GM21447 (cell line): ENCODE results near the gene TMEM97.

Source experiments
- ATAC-seq: cut with Tn5 transposase; IDR thresholded peaks from one replicate; pipeline ENCODE4 v1.9.1; 2021; ENCODE audit not compliant: unreplicated experiment

The TMEM97 gene

DNA sequence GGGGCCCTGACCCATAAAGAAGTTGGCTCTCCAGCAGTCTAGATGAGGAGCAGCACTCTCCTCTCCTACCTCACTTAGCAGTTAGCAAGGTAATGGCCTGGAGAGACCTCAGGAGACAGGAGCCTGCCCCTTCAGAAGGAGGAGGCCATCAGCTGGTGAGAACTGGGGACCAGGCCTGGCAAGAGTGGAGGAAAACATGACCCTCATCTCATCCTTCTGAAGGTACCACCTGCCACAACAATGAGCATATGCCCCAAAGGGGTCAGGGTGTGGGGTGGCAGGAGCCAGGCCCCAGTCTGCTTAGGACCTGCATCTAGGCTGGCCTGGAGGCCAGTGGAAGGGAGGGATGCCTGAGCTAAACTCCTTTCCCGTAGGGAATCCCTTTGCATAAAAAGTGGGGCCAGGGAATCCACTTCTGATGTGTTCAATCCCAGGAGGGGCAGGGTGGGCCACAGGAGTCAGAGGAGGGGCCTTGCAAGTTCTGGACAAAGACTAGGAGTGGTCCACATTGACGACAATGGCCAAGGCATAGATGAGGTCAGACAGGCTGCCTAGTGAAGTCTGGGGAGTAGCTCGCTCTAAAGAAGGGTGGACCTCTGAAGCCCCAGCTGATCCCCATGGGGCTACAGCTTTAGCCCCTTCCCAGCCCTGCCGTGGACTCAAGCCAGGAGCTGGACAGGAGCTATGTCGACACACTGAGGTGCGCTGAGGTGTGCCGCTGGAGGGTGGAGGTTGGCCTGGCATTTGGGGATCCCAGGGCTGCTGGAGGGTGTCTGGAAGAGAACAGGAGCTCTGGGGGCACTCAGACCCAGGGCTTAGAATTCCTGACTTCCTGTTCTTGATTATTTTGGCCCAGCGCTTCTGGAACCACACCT lies 45.0 kb downstream of the TMEM97 start:
- no peak for ATAC-seq

- ATAC-seq, result no peak
These were observed 45.8 kb downstream of the TMEM97 start, which contains the start of gene SEBOX for GRCh38 chr17:28364665-28365363. Gene SEBOX, minus strand, starts transcription at chr17:28365199. Its CDS starts 48 bp downstream, at chr17:28365151.

- no peak for ATAC-seq
These were observed 46.5 kb downstream of the TMEM97 start for GRCh38 chr17:28365487-28365886.

DNA sequence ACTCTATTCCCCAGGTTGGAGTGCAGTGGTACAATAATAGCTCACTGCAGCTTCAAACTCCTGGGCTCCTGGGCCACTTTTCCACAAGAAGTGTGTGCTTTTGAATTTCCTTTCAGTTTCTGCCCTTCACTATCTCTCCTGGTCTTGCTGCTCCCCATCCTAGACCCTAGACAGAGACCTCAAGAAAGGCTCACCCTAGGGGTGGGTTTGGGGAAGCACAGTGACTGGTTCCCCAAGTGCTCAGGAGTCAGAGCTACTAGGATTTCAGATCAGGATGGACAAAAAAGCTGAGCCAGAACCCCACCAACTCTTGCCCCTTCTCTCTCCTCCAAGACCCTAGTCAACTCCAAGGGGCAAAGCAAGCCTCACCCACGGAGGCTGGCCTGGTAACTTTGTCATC lies 47.6 kb downstream of the TMEM97 start:
- ATAC-seq, result no peak

- no peak for ATAC-seq
These were observed 48.8 kb downstream of the TMEM97 start for GRCh38 chr17:28367641-28368305.

DNA sequence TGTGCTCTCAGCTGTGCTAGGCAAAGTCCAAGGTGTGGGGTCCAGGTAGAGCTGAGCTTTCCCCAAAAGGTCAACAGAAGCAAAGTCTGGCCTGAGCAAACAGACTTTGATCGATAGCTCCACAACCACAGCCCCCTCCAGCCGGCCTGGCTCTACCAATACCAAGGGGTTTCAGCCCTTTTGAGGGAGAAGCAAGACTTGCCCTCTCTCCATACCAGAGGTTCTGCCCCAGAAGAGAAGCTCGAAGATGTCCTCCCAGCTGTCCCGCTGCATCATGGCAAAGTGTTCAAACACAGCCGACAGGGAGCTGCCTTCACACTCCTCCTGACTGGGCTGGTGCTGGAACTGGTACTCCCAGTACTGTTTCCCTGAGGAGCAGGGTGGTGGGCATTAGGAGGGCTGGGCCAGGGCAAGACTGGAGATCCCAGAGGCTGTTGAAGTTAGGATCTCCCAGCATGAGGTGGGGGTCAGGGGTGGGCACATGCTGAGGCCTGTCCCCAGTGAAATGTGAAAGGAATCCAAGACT lies 49.4 kb downstream of the TMEM97 start:
- ATAC-seq, result no peak

- ATAC-seq, result no peak
These were observed 50.1 kb downstream of the TMEM97 start for GRCh38 chr17:28368915-28369683.

- no peak for ATAC-seq
These were observed 50.7 kb downstream of the TMEM97 start for GRCh38 chr17:28369684-28370034.

DNA sequence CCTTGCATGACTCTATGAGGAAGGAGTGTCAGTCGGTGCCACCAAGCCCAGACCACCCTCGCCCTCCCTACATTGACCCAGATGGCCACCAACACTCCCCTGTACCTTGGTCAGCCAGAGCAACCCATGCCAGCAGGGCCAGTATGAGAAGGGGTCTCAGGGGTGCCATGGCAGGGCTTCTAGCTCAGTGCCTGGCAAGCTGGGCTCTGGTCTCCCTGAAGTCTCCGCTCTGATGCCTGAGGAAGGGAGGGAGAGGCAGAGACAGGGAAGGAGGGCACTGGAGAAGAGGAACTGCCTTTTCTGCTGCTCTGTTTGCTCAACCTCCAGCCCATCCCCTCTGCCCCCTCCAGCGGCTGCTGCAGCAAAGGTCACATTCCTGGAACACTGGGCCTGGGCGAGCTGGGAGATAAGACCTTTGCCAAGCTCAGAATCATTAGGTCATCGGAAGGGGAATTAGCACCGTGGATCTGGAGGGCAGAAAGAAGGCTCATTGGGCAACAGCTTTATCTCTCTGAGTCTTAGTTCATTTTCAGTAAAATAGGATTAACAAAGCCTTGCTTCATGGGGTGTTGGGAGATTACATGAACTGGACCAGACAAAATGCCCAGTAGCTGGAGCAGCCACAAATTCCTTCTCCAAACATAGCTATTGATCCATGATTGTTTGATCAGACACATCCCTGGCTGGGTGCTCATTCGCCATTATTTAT lies 51.2 kb downstream of the TMEM97 start, which contains the start of gene VTN:
Gene VTN (minus strand): TSS at position 273 of the 709 bp plus-strand sequence. CDS start 104 bp downstream, at position 169.
- ATAC-seq, result no peak

DNA sequence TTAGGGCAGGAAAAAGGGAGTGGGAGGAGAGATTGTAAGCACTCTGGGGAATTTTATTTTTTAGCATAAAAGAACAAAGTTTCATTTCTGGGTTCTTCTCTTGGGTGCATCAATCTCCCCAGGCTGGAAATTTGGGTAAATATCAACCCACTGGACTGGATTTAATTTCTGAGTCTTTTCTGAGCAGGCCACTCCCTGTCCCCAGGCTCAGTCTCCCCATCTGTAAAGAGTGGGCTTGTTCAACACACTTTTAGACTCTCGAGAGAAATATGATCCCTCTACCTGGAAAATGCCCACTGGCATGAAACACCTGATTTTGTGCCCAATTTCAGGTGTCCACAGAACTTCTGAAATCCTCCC lies 51.7 kb downstream of the TMEM97 start:
- ATAC-seq, result no peak

DNA sequence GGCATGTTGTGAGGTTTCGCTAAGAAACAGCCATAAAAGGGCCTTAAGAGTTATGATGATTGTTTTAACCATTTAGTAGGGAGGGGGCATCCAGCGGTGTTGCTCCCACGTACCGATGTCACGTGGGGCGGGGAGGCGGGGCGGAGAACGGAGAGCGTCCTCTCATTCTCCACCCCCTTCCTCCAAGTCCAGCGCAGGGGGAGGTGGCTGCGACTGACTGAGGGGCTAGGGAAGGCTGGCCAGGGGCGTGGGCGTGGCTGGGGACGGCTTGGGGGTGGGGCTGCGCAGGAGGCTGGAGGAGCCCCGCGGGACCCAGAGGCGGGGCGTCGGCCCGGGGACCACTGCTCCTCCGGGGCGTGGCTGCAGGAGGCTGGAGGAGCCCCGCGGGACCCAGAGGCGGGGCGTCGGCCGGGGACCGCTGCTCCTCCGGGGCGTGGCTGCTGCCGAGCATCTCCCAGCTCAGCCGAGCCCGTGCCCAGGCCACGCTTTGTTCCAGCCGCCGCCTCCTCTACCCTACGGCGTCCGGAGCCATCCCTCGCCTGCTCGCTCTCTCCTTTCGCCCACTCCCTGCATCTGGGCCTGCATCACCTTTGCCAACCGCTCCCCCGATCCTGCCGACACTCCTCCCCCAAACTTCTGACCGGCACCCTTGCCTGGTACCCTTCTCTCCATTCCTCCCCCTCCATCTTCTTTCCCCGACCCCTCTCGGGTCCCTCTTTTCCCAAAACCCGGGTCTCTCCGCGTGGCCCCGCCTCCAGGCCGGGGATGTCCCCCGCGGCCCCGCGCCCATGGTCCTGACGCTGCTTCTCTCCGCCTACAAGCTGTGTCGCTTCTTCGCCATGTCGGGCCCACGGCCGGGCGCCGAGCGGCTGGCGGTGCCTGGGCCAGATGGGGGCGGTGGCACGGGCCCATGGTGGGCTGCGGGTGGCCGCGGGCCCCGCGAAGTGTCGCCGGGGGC lies 52.5 kb downstream of the TMEM97 start, which contains the start of gene SARM1:
Gene SARM1 (plus strand): TSS at position 450 of the 958 bp plus-strand sequence. CDS start 339 bp downstream, at position 789.
- ATAC-seq, result peak; percentile 73

DNA sequence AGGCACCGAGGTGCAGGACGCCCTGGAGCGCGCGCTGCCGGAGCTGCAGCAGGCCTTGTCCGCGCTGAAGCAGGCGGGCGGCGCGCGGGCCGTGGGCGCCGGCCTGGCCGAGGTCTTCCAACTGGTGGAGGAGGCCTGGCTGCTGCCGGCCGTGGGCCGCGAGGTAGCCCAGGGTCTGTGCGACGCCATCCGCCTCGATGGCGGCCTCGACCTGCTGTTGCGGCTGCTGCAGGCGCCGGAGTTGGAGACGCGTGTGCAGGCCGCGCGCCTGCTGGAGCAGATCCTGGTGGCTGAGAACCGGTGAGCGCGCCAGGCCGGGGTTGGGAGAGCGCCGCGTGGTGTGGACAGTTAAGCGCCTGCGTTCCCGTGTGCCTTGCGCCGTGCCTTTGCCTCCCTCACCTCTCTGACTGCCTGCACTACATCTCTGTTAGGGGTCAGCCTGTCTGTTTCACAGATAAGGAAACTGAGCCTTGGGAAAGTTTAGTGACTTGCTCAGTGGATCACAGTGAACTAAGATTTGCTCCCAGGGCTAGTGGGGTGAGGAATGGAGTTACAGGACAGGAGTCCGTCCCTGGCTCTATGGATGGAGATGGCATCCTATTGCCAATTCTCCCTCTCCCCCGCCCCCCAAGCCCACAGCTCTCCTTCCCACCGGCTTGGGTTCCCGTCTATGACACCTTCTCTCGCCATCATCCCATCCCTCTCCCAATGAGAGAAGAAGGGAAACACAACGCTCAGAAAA lies 53.4 kb downstream of the TMEM97 start:
- peak; percentile 16 for ATAC-seq

GRCh38 chr17:28372945-28373274 lies 53.9 kb downstream of the TMEM97 start:
- ATAC-seq, result no peak
